KOPT-K1 (cell line): Measurements from ENCODE around the gene C10orf71.

Experiments used
- H3K27ac ChIP-seq: fragments of 200-600 bp; sonication (generic); 2 replicates; pipeline ENCODE4 v1.5.1; 2016; ENCODE audit warnings: antibody characterized with exemption, mild to moderate bottlenecking, low read depth, low read length; ENCODE audit not compliant: poor library complexity, severe bottlenecking
- H3K36me3 ChIP-seq: fragments of 200-600 bp; sonication (generic); 2 replicates; pipeline ENCODE4 v1.5.1; 2017; ENCODE audit warnings: antibody characterized with exemption, mild to moderate bottlenecking, low read length, moderate library complexity; ENCODE audit not compliant: insufficient read depth
- H3K9me3 ChIP-seq: fragments of 200-600 bp; sonication (generic); 2 replicates; pipeline ENCODE4 v1.5.1; 2017; ENCODE audit warnings: antibody characterized with exemption, low read length, mild to moderate bottlenecking; ENCODE audit not compliant: insufficient read depth, poor library complexity, severe bottlenecking

C10orf71 gene

DNA sequence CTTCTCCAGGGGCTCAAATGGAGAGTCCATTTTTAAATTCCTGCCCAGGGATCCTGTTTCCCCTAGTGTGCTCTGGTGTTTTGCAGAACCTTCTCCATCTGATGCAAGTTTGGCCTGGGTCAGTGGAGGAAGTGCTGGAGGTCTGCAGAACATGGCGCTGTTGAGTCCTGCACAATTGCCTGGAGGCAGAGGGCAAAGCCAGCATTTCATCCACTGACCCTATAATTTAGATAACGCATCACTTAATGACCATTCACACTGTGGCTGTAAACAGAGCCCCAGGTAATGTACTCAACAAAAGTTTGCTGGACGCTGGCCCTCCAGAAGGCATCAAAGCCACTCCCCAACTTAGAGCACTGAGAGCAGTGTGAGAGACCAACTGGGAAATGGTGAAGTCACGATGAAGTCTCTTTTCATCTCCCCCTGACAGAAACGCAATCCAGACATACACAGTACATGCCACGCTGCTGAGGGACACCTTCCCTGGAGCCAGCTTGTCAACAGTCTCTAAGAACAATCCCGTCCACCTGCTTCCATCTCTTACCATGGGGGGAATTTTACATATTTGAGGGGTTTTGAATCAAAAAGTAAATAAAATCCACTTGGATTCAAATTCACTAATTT lies 13.4 kb downstream of the C10orf71 start:
- no peaks in the 10 kb centered on the region for H3K9me3 ChIP-seq
- H3K36me3 ChIP-seq = no peaks in the 10 kb centered on the region
- no peak overlapping the region for H3K27ac ChIP-seq

- no peaks in the 10 kb centered on the region for H3K36me3 ChIP-seq
- H3K9me3 ChIP-seq = no peaks in the 10 kb centered on the region
Measured at GRCh38 chr10:49313501-49314070, 14.6 kb downstream of the C10orf71 start.

DNA sequence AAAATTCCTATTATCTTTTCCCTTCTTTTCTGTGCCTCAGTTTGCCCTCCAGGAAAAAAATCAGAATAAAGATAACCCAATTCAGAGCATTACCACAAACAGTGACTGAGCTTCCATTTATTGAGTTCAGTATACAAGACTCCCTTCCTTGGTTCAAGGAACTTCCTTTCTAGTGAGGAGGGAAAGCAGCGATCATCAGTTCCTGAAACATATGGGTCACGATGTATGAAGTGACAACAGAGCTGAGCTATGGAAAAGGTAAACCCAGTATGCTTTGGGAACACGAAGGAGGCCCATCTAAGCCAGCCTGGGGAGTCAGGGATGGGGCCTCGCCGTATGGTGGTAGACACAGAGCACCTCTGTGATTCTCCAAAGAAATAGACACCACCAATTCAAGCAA lies 15.8 kb downstream of the C10orf71 start:
- Histone ChIP-seq H3K9me3 (no peaks in the 10 kb centered on the region), H3K36me3 (no peaks in the 10 kb centered on the region), H3K27ac (no peak overlapping the region)

More at GRCh38 chr10:49313501-49314070, 14.6 kb downstream of the C10orf71 start:
- H3K27ac ChIP-seq = no peak overlapping the region

- H3K9me3 ChIP-seq = no peaks in the 10 kb centered on the region
- H3K27ac ChIP-seq = no peak overlapping the region
- H3K36me3 ChIP-seq = no peaks in the 10 kb centered on the region
Measured at GRCh38 chr10:49318028-49318427, 19.1 kb downstream of the C10orf71 start.

- H3K27ac ChIP-seq = no peak overlapping the region
- no peaks in the 10 kb centered on the region for H3K9me3 ChIP-seq
Measured at GRCh38 chr10:49318755-49319154, 19.8 kb downstream of the C10orf71 start.

DNA sequence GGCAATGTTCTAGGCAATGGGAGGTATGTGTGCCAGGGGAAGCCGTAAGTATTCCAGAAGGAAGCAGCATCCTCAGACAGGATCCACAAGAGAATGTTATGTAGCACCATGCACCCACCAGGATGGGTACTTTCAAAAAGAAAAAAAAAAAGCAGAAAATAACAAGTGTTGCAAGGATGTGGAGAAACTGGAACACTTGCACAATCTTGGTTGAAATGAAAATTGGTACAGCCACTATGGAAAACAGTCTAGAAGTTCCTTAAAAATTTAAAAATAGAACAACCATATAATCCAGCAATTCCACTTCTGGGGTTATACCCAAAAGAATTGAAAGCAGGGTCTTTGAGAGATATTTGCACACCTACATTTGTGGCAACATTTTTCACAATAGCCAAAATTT lies 20.2 kb downstream of the C10orf71 start:
- H3K9me3 ChIP-seq = no peaks in the 10 kb centered on the region
- H3K36me3 ChIP-seq = no peaks in the 10 kb centered on the region
- no peak overlapping the region for H3K27ac ChIP-seq

More at GRCh38 chr10:49318755-49319154, 19.8 kb downstream of the C10orf71 start:
- H3K36me3 ChIP-seq = no peaks in the 10 kb centered on the region

DNA sequence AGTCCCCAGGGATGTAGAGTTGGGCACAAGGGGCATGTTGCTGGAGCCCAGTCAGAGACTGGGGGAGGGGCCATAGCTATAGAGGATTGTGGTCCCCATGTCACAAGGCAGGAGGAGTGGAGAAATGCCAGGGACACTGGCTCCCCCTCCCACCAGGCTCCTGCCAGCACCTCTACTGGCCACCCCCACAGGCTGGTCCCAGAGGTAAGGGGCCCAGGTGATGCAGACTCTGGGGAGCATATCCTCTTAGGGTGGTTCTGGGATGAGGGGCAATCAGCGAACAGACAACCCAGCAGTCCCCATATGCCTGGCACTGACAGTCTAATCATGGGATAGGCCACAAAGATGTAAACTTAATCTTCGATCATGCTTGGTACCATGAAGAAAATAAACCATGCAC lies 21.2 kb downstream of the C10orf71 start:
- no peaks in the 10 kb centered on the region for H3K36me3 ChIP-seq
- no peak overlapping the region for H3K27ac ChIP-seq
- H3K9me3 ChIP-seq = no peaks in the 10 kb centered on the region

- H3K27ac ChIP-seq = no peak overlapping the region
- no peaks in the 10 kb centered on the region for H3K36me3 ChIP-seq
- H3K9me3 ChIP-seq = no peaks in the 10 kb centered on the region
Measured at GRCh38 chr10:49321021-49321420, 22.1 kb downstream of the C10orf71 start.

GRCh38 chr10:49322371-49323170 lies 23.6 kb downstream of the C10orf71 start:
- H3K27ac ChIP-seq = no peak overlapping the region
- no peaks in the 10 kb centered on the region for H3K9me3 ChIP-seq
- H3K36me3 ChIP-seq = no peaks in the 10 kb centered on the region

GRCh38 chr10:49323171-49323895 lies 24.4 kb downstream of the C10orf71 start:
- Histone ChIP-seq H3K36me3 (no peaks in the 10 kb centered on the region), H3K27ac (no peak overlapping the region), H3K9me3 (no peaks in the 10 kb centered on the region)

GRCh38 chr10:49323896-49324270 lies 24.9 kb downstream of the C10orf71 start:
- Histone ChIP-seq H3K27ac (no peak overlapping the region), H3K9me3 (no peaks in the 10 kb centered on the region), H3K36me3 (no peaks in the 10 kb centered on the region)

GRCh38 chr10:49324711-49325110 lies 25.7 kb downstream of the C10orf71 start:
- no peaks in the 10 kb centered on the region for H3K9me3 ChIP-seq
- no peaks in the 10 kb centered on the region for H3K36me3 ChIP-seq
- H3K27ac ChIP-seq = no peak overlapping the region

DNA sequence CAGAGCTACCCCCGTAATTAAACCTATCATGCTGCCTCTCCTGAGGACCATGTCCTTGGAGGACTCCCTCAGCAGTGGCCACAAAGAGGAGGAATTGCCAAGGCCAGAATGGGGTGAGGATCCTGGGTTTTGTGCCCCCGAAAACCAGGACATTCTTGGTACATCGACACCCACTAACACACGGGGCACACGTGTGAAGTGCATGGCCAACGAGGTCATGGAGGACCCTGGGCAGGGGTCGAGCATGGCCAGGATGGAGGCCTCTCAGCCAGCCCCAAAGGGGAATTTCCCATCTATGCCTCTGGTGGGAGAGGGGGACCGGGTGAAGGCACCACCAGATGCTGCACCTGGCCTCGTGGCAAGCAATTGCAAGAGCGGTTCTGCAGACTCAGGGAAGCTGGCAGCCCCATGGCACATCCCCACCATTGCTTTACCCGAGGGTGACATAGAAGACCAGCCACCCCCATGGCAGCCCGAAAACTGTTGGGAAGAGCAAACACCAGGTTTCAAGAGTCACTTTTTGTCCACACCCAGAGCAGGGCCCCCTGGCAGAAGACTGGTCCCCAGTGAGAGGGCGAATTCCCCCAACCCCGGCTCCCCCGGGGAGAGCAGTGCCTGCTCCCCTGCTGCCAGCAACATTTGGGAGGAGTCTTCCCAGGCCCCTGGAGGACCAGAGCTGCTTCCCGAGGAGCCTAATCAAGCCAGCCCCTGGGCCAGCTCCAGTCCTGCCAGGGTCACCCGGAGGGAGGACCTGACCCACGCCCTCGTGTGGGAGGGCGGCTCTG lies 26.4 kb downstream of the C10orf71 start:
- Histone ChIP-seq H3K9me3 (no peaks in the 10 kb centered on the region), H3K27ac (no peak overlapping the region), H3K36me3 (no peaks in the 10 kb centered on the region)

GRCh38 chr10:49325916-49326783 lies 27.2 kb downstream of the C10orf71 start:
- no peaks in the 10 kb centered on the region for H3K9me3 ChIP-seq
- H3K36me3 ChIP-seq = no peaks in the 10 kb centered on the region
- H3K27ac ChIP-seq = no peak overlapping the region
